Pancreas (tissue), 10 donors: ENCODE results near the gene PRAME. TPM values are rescaled to one million over a fixed set of nuclear protein-coding genes. Genes with fewer than 3 reads are reported as not detected.

ENCODE experiments used
- ATAC-seq, 4 donors: fragments of 200-7000 bp; cut with Tn5 transposase; one replicate each; pipeline versions ENCODE4 v1.8.0 to v1.9.1; 2020; ENCODE audit warnings: mild to moderate bottlenecking in 4 of 4, moderate library complexity in 4 of 4
- DNase-seq, 6 donors: peaks; one replicate each; pipeline ENCODE4 v3.0.0-alpha.2; 2020
- FAIRE-seq: peaks from 2 replicates; lab custom pipeline; 2012; peaks lifted over from hg19 to GRCh38; lab: Jason Lieb, UNC
- H3K27ac ChIP-seq, 4 donors: fragments of 200-600 bp; sonication (generic); 1 replicate in 3 of 4; 2 replicates in 1 of 4; pipeline versions ENCODE4 v1.5.0 to v1.8.0; 2020
- H3K27me3 ChIP-seq, 4 donors: fragments of 200-600 bp; one replicate each; pipeline ENCODE4 v1.8.0; 2021
- H3K36me3 ChIP-seq, 3 donors: fragments of 200-600 bp; sonication (generic) in 1 of 3; one replicate each; pipeline versions ENCODE4 v1.5.0 to v1.8.0; 2020 to 2021
- H3K4me1 ChIP-seq, 3 donors: fragments of 200-600 bp; one replicate each; pipeline ENCODE4 v1.8.0; 2021
- H3K4me3 ChIP-seq, 4 donors: fragments of 200-600 bp; sonication (generic) in 2 of 4; one replicate each; pipeline versions ENCODE4 v1.5.0 to v1.8.0; 2020 to 2021
- H3K9me3 ChIP-seq, 4 donors: fragments of 200-600 bp; one replicate each; pipeline ENCODE4 v1.8.0; 2021
- WGBS, 2 donors: extraction: QIAGEN DNeasy Blood & Tissue Kit; methylation state at CpG; one replicate each; pipeline ENCODE4 v1.1.7; 2013; 5-methylcytosine and 5-hydroxymethylcytosine counted together
- intact Hi-C, 3 donors: fragments of 100-400 bp; cut with DNase I; formaldehyde crosslinking; loops; one replicate each; pipeline versions ENCODE4 v1.11.1 to v1.14.2; 2022
- polyA plus RNA-seq, 2 donors: library from polyadenylated mRNA; stranded (reverse); fragments of 200-250 nt; gene quantifications; one replicate each; pipeline ENCODE4 v1.2.3, GENCODE V29; 2013
- total RNA-seq, 6 donors: library from RNA; stranded (reverse); fragmentation: NEBNext Ultra II Directional in 4 of 6; extraction: Animal tissue kit (Norgen Biotek cat#: 25700) in 4 of 6; gene quantifications; one replicate each; pipeline versions ENCODE4 v1.2.1 to v1.2.4, GENCODE V29; 2021 to 2023
- TF ChIP-seq, protein P1 (sequence below), 4 donors: fragments of 200-600 bp; sonication (generic) in 3 of 4; IDR thresholded peaks; one replicate each; pipeline versions ENCODE4 v1.5.0 to v1.8.0; 2021; ENCODE audit warnings: antibody characterized with exemption in 4 of 4
- donor health status: healthy with polysubstance abuse.
- donor health status: DM: no; HTN: no; CAD: no; lungs with moderate emphysema.
- donor health status: DM: no; HTN: no; CAD: no.
- donor health status: control.
- donor health status: control.
- donor health status: Bipolar disorder and iron deficiency.
- donor health status: DM: yes; HTN: yes; CAD: no.
- donor health status: DM: no; HTN: no; CAD: no.
- donor health status: DM: no; HTN: no; CAD: no.
- donor health status: DM: yes; HTN: yes; CAD: no.

The PRAME gene
- total and polyA plus RNA-seq, 8 donors = 1.6 TPM; not detected in 7

GRCh38 chr22:22593964-22594656 is 35.0 kb upstream of the PRAME start:
- H3K27ac ChIP-seq = no peak overlapping the region
- FAIRE-seq (no peak), DNase-seq (peak in 5 of 6 donors; percentile 16 to 70 (median 44)), ATAC-seq (peak in 3 of 4 donors; percentile 58 to 82 (median 71))
- WGBS, 2 donors = 42 to 48% methylated on average over 10 of the region's 10 CpGs
- H3K27me3 ChIP-seq = no peaks in the 10 kb centered on the region
- TF ChIP-seq, protein P1, sequence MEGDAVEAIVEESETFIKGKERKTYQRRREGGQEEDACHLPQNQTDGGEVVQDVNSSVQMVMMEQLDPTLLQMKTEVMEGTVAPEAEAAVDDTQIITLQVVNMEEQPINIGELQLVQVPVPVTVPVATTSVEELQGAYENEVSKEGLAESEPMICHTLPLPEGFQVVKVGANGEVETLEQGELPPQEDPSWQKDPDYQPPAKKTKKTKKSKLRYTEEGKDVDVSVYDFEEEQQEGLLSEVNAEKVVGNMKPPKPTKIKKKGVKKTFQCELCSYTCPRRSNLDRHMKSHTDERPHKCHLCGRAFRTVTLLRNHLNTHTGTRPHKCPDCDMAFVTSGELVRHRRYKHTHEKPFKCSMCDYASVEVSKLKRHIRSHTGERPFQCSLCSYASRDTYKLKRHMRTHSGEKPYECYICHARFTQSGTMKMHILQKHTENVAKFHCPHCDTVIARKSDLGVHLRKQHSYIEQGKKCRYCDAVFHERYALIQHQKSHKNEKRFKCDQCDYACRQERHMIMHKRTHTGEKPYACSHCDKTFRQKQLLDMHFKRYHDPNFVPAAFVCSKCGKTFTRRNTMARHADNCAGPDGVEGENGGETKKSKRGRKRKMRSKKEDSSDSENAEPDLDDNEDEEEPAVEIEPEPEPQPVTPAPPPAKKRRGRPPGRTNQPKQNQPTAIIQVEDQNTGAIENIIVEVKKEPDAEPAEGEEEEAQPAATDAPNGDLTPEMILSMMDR (IDR thresholded peaks at IDR 0.05) = peak; percentile 44 to 59 (median 51)
- no peak overlapping the region for H3K4me3 ChIP-seq
- H3K4me1 ChIP-seq = no peaks in the 10 kb centered on the region
- H3K36me3 ChIP-seq = no peaks in the 10 kb centered on the region
- H3K9me3 ChIP-seq = no peaks in the 10 kb centered on the region
- intact Hi-C loops = loop anchor here in 1 of 3 donors (10.0 kb wide), 1 partner anchor 291 kb away; the partner anchor contains the start of gene IGLL5

DNA sequence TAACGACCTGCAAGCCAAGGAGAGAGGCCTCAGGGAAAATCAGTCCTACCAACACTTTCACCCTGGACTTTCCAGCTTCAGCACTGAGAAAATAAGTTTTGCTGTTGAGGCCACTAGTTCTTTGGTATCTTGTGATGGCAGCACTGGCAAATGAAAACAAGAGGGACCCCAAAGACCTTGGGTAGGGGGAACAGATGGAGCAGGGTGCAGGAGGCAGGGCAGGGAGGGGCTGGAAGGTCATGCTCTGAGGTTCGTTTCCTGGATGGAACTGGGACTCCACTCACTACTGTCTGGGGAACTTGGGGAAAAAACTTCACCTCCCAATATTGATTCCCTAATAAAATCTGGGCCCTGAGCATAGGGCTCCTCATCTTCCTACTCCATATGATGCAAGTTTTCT is 34.2 kb upstream of the PRAME start:
- no peak for ATAC-seq
- no peak for FAIRE-seq

GRCh38 chr22:22591348-22592299 is 32.6 kb upstream of the PRAME start:
- WGBS, 2 donors = 49 to 57% methylated on average over 8 of the region's 8 CpGs
- Histone ChIP-seq H3K4me1 (no peaks in the 10 kb centered on the region), H3K9me3 (no peaks in the 10 kb centered on the region), H3K36me3 (no peaks in the 10 kb centered on the region), H3K27me3 (no peaks in the 10 kb centered on the region), H3K4me3 (no peak overlapping the region), H3K27ac (no peak overlapping the region)
- intact Hi-C loops = loop anchor here in 1 of 3 donors (10.0 kb wide), 1 partner anchor 293 kb away; the partner anchor contains the start of gene IGLL5
- DNase-seq (no peak), FAIRE-seq (no peak), ATAC-seq (no peak)
- TF ChIP-seq, protein P1 (IDR thresholded peaks at IDR 0.05) = no peak

More for the DNA sequence above, 34.2 kb upstream of the PRAME start:
- H3K27me3 ChIP-seq = no peaks in the 10 kb centered on the region
- H3K4me3 ChIP-seq = no peak overlapping the region
- no peaks in the 10 kb centered on the region for H3K36me3 ChIP-seq
- H3K4me1 ChIP-seq = no peaks in the 10 kb centered on the region
- 54 to 79% methylated on average over 2 of the region's 2 CpGs for WGBS, 2 donors
- no peak for DNase-seq
- intact Hi-C loops = loop anchor here in 1 of 3 donors (10.0 kb wide), 1 partner anchor 292 kb away; the partner anchor contains the start of gene IGLL5
- H3K27ac ChIP-seq = no peak overlapping the region
- no peaks in the 10 kb centered on the region for H3K9me3 ChIP-seq
- TF ChIP-seq, protein P1 (IDR thresholded peaks at IDR 0.05) = no peak

- Histone ChIP-seq H3K27ac (no peak overlapping the region), H3K36me3 (no peaks in the 10 kb centered on the region), H3K4me3 (no peak overlapping the region), H3K4me1 (no peaks in the 10 kb centered on the region), H3K27me3 (peaks cover 0 to 6% (median 0%) of the 10 kb centered on the region in 4 donors), H3K9me3 (no peaks in the 10 kb centered on the region)
- DNase-seq (no peak), ATAC-seq (no peak), FAIRE-seq (no peak)
- intact Hi-C loops = loop anchor here in 1 of 3 donors (10.0 kb wide), 1 partner anchor 294 kb away; the partner anchor contains the start of gene IGLL5
- WGBS, 2 donors = 75 to 76% methylated on average over 8 of the region's 8 CpGs
- TF ChIP-seq, protein P1 (IDR thresholded peaks at IDR 0.05) = no peak
Measured at GRCh38 chr22:22590136-22590891, 31.2 kb upstream of the PRAME start.
